Loucy (cell line): ENCODE results near the gene RALGPS1.

Experiments
- H2AFZ ChIP-seq: fragments of 200-600 bp; sonication (generic); 2 replicates; pipeline ENCODE4 v1.6.0; 2016; ENCODE audit warnings: antibody characterized with exemption, mild to moderate bottlenecking, low read length, moderate library complexity
- H3F3A ChIP-seq: fragments of 200-600 bp; 2 replicates; pipeline ENCODE4 v1.6.0; 2016; ENCODE audit warnings: antibody characterized with exemption, low read depth, mild to moderate bottlenecking
- H3K27me3 ChIP-seq: fragments of 200-600 bp; sonication (generic); 2 replicates; pipeline ENCODE4 v1.6.1; 2014; ENCODE audit warnings: low read length, mild to moderate bottlenecking; ENCODE audit not compliant: insufficient read depth, poor library complexity, severe bottlenecking
- H3K36me3 ChIP-seq: fragments of 200-600 bp; sonication (generic); 2 replicates; pipeline ENCODE4 v1.6.1; 2016; ENCODE audit warnings: low read length; ENCODE audit not compliant: insufficient read depth
- H3K4me1 ChIP-seq: fragments of 200-600 bp; sonication (generic); 2 replicates; pipeline ENCODE4 v1.5.1; 2014; ENCODE audit warnings: low read length, mild to moderate bottlenecking; ENCODE audit not compliant: insufficient read depth, poor library complexity, severe bottlenecking
- H3K4me2 ChIP-seq: fragments of 200-600 bp; sonication (generic); 2 replicates; pipeline ENCODE4 v1.6.0; 2014; ENCODE audit warnings: antibody characterized with exemption, low read length, low read depth, mild to moderate bottlenecking; ENCODE audit not compliant: poor library complexity, severe bottlenecking
- H3K4me3 ChIP-seq: fragments of 200-600 bp; sonication (generic); 2 replicates; pipeline ENCODE4 v1.5.1; 2014; ENCODE audit warnings: low read length, mild to moderate bottlenecking, mixed read lengths; ENCODE audit not compliant: poor library complexity, severe bottlenecking
- H3K79me2 ChIP-seq: fragments of 200-600 bp; sonication (generic); 2 replicates; pipeline ENCODE4 v1.6.1; 2014; ENCODE audit warnings: low read length; ENCODE audit not compliant: insufficient read depth
- H3K9ac ChIP-seq: fragments of 200-600 bp; sonication (generic); 2 replicates; pipeline ENCODE4 v1.6.0; 2014; ENCODE audit warnings: mild to moderate bottlenecking, low read depth, low read length, moderate library complexity; ENCODE audit not compliant: poor library complexity, severe bottlenecking
- H3K9me2 ChIP-seq: fragments of 200-600 bp; sonication (generic); replicated peaks from 2 replicates; pipeline ENCODE4 v1.6.1; 2016; ENCODE audit warnings: low read depth, low read length, mixed read lengths
- H3K9me3 ChIP-seq: fragments of 200-600 bp; sonication (generic); 2 replicates; pipeline ENCODE4 v1.6.1; 2014; ENCODE audit warnings: mild to moderate bottlenecking, antibody characterized with exemption, low read length, low read depth; ENCODE audit not compliant: insufficient read depth
- H4K20me1 ChIP-seq: fragments of 200-600 bp; sonication (generic); 2 replicates; pipeline ENCODE4 v1.6.0; 2014; ENCODE audit warnings: antibody characterized with exemption, low read length, mild to moderate bottlenecking; ENCODE audit not compliant: insufficient read depth, poor library complexity, severe bottlenecking
- CTCF ChIP-seq: fragments of 200-600 bp; sonication (generic); conservative IDR thresholded peaks from 2 replicates; pipeline ENCODE4 v1.5.1; 2014; ENCODE audit warnings: mild to moderate bottlenecking, antibody characterized with exemption, low read length
- EZH2phosphoT487 ChIP-seq: fragments of 200-600 bp; IDR thresholded peaks from 2 replicates; pipeline ENCODE4 v1.6.1; 2018; ENCODE audit warnings: antibody characterized with exemption, mild to moderate bottlenecking, moderate library complexity, borderline replicate concordance

RALGPS1 gene

GRCh38 chr9:127027694-127028093 lies 113.1 kb downstream of the RALGPS1 start:
- Histone ChIP-seq H3K36me3 (no peaks in the 10 kb centered on the region), H3K4me3 (no peak overlapping the region), H3F3A (no peaks in the 10 kb centered on the region), H3K4me2 (no peak overlapping the region), H3K9me2 (no peaks in the 10 kb centered on the region), H3K79me2 (no peaks in the 10 kb centered on the region), H3K27me3 (no peaks in the 10 kb centered on the region), H2AFZ (no peak overlapping the region), H3K4me1 (no peaks in the 10 kb centered on the region), H3K9ac (no peak overlapping the region), H4K20me1 (no peaks in the 10 kb centered on the region), H3K9me3 (no peaks in the 10 kb centered on the region)
- TF ChIP-seq CTCF, result no peak

DNA sequence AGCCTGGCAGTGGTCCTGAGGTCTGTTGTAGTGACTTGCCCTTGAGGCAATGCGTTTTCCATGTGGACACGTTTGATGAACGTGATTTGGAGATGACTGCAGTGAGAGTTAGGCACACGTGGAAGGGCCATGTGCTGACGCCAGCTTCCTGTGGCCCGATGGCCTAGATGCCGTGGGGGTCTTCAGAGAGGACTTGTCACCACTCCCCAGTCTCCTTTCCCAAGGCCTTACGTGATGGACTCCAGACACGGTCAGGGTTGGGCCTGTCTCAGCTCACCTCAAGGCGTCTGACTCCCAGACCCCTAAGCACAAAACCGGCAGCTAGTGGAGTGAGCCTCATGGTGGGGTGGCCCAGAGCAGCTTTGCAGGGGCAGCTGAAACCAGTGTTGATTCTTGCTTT lies 115.0 kb downstream of the RALGPS1 start:
- H3K79me2 ChIP-seq, result no peaks in the 10 kb centered on the region
- no peaks in the 10 kb centered on the region for H3K27me3 ChIP-seq
- no peak overlapping the region for H3K4me3 ChIP-seq
- H3K9ac ChIP-seq, result no peak overlapping the region
- no peak overlapping the region for H3K4me2 ChIP-seq
- no peak overlapping the region for H2AFZ ChIP-seq
- H3K4me1 ChIP-seq, result no peaks in the 10 kb centered on the region
- H4K20me1 ChIP-seq, result no peaks in the 10 kb centered on the region
- no peaks in the 10 kb centered on the region for H3K9me3 ChIP-seq
- no peaks in the 10 kb centered on the region for H3K9me2 ChIP-seq
- TF ChIP-seq CTCF, result no peak
- no peak for TF ChIP-seq EZH2phosphoT487
- H3K36me3 ChIP-seq, result no peaks in the 10 kb centered on the region
- no peaks in the 10 kb centered on the region for H3F3A ChIP-seq

DNA sequence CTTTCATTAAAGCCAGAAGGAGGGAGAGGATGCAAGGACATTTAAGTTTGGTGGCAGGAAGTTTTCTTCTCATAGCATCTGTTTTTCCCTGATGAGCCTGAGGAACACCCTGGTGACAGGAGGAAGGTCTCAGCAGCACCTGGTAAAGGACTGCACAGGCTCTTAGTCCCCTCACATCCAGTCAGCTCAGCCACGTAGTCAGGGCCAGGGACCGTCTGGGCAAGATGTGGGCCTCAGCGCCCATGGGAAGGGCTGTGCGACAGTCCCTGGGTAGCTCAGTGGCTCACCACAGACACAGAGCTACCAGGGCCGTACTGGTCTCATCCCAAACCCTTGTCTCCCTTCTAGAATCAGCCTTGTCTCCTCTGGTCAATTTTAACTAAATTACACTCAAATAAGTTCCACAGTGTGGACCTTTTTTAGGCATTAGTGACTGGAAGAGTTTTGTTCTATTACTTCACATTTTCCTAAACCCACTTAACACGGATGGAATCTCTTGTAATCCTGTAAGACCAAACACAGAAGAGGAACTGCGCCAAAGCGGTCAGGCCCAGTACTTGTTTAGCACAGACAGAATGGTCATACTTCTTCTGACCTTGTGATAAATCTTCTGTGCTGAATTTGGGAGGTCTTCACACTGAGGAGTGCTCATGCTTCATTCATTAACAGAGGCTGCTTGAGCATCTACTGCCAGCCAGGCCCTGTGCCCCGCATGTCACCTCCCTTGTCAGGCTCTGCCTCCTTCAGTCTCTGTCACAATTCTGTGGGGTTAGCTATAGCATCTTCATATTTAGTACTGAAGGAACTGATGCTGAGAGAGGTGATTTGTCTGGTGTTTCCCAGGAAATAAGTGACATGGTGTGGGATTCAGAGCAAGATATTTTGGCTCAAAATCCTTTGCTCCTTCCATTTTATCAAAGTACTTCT lies 116.5 kb downstream of the RALGPS1 start:
- H3K36me3 ChIP-seq, result no peaks in the 10 kb centered on the region
- H3K79me2 ChIP-seq, result no peaks in the 10 kb centered on the region
- H4K20me1 ChIP-seq, result no peaks in the 10 kb centered on the region
- H3K4me3 ChIP-seq, result no peak overlapping the region
- no peak overlapping the region for H3K4me2 ChIP-seq
- H3K9ac ChIP-seq, result no peak overlapping the region
- H3K27me3 ChIP-seq, result no peaks in the 10 kb centered on the region
- H3F3A ChIP-seq, result no peaks in the 10 kb centered on the region
- no peaks in the 10 kb centered on the region for H3K9me2 ChIP-seq
- no peak for TF ChIP-seq EZH2phosphoT487
- TF ChIP-seq CTCF, result no peak
- H3K4me1 ChIP-seq, result no peaks in the 10 kb centered on the region
- no peak overlapping the region for H2AFZ ChIP-seq
- H3K9me3 ChIP-seq, result no peaks in the 10 kb centered on the region
